NCI-H146 (cell line): ENCODE data around the gene CAPN7.

Source experiments
- DNase-seq: peaks from one replicate; lab custom pipeline; 2025; lab: John Stamatoyannopoulos, UW

CAPN7 gene

DNA sequence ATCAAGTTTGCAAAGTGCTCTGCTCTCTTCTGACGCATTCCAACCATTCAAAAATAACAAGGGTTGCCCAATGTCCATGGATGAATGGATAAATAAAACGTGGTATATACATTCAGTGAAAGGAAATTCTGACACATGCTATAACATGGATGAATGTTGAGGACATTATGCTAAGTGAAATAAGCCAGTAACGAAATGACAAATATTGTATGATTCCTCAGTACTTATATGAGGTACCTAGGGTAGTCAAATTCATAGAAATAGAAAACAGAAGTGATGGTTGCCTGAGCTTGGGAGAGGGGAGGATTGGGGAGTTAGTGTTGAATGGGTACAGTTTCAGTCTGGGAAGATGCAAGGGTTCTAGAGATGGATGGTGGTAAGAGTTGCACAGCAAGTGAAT lies 92.5 kb downstream of the CAPN7 start:
- no peak for DNase-seq

DNA sequence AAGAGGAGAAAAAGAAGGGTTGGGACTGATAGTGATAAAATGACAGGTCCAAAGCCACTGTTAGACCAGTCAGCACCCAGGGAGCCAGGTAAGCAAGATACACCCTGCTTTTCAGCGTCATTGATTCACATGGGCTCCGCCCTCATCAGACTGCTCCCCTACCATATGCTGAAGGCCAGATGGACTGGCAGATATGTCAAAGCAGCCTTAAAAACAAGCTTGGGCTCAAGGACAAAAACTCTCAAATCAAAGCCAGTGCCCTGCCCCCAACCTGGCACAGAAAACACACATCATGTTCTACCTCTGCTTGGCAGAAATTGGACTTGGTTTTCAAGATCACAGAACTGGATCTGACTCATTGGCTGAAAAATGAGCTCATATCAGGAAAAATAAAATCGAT lies 93.0 kb downstream of the CAPN7 start:
- no peak for DNase-seq

- no peak for DNase-seq
Measured at GRCh38 chr3:15300323-15301078, 94.5 kb downstream of the CAPN7 start.

- no peak for DNase-seq
Measured at GRCh38 chr3:15301761-15302160, 95.7 kb downstream of the CAPN7 start.
